NCI-H2029 (cell line): ENCODE measurements around the gene CCDC89.
A peak's percentile ranks its signal among the peaks of the same experiment; 100 is the strongest.

Source experiments
- DNase-seq: peaks from one replicate; lab custom pipeline; 2025; lab: John Stamatoyannopoulos, UW

CCDC89 gene

GRCh38 chr11:85652786-85653447 is 33.1 kb downstream of the CCDC89 start:
- no peak for DNase-seq

GRCh38 chr11:85651118-85651517 is 34.9 kb downstream of the CCDC89 start:
- DNase-seq = no peak

DNA sequence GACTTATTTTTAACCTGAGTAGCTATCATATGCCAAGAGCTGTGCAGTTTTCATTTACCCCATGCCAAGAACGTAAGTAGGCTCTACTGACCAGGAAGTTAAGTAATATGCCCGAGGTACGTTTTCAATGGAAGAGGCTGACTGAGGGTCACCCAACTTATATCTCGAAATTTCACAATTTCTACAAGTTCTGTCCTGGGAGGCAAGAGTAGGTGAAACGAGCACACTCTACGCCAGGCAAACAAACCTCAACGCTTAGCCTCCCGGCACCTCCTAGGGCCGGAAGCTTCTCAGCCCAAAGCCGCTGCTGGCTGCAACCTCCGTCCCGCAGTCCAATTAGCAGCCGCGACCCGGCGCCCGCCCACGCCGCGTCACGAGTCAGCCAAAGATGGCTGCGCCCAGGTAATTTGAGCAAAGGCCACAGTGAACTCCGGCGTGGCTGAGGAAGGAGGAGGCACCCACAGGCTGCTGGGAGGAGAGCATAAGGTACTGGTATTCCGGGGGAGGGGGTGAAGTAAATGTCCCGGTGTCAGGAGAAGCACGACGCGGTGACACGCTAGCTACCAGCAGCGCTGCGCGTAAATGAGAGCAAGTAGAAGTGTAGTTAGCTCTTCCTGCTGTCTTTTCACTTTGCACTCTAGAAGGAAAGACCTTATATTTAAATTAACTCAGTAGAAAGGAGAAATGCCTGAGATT is 38.2 kb downstream of the CCDC89 start, which contains the start of gene TMEM126A:
Gene TMEM126A, plus strand, starts transcription at position 364 of the 696 bp plus-strand sequence. CDS start 2,289 bp downstream, outside the sequence.
- peak; percentile 80 for DNase-seq

DNA sequence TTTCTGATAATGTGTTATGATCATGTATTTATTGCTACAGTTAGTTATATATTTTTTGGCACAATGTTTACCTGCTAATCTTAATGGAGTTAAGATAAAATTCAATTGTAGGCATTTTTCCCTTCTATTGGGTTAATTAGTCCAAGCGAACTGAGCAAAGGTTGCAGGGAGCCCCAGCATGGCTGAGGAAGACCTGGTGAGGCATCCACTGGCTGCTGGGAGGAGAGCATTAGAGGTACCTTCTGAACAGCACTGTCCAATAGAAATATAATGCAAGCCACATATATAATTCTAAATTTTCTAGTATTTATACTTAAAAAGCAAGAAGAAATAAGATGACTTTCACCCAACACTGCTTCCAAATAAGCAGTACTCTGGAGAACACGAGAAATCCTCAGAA is 38.9 kb downstream of the CCDC89 start:
- no peak for DNase-seq

DNA sequence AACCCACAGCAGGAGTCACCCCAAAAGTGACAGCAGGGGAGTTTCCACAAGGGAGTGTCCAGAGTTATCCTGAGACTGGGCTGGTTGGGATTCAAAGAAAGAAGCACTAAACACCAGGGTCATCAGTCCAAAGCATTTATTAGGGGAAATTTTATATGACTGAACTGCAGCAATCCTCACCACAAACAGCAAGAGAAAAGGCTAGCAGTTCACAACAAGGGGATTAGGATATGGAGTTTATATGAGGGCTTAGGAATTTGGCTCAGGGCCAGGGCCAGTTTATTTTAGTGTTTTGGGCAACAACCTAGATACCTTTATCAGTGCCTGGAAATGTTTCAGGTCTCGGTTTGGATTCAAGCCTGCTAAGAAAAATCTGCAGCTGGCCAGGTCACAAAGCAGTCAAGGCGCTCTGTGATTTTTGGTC is 42.8 kb downstream of the CCDC89 start:
- DNase-seq = no peak

DNA sequence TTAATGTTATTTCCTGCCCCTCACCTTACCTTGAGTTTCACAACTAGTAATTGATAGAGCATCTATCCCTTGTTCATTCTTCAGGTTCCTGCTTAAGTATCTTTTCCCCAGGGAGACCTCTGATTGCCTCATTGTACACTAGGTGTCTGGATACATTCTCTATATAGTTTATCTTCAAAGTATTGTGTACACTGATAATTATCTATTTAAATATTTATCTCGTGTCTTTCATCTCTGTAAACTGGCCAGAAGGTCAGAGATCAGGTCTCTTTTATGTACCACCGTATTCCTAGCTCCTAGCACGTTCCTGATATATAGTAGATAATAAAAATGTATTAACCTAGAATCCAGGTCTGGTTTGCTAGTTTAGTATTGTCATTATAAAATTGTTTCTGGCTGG is 51.2 kb downstream of the CCDC89 start:
- DNase-seq = no peak
